Activated CD4-positive, CD25-positive, alpha-beta regulatory T cell (primary cell): ENCODE measurements around the gene THAP2.
"Not testable (repeated sequence)": the region's sequence is repeated elsewhere in the genome, so short reads cannot be mapped to it uniquely, and the experiment has no call there.

Experiments used
- DNase-seq, 4 experiments: peaks; one replicate each; lab custom pipeline; 2025; lab: John Stamatoyannopoulos, UW

THAP2 gene

DNA sequence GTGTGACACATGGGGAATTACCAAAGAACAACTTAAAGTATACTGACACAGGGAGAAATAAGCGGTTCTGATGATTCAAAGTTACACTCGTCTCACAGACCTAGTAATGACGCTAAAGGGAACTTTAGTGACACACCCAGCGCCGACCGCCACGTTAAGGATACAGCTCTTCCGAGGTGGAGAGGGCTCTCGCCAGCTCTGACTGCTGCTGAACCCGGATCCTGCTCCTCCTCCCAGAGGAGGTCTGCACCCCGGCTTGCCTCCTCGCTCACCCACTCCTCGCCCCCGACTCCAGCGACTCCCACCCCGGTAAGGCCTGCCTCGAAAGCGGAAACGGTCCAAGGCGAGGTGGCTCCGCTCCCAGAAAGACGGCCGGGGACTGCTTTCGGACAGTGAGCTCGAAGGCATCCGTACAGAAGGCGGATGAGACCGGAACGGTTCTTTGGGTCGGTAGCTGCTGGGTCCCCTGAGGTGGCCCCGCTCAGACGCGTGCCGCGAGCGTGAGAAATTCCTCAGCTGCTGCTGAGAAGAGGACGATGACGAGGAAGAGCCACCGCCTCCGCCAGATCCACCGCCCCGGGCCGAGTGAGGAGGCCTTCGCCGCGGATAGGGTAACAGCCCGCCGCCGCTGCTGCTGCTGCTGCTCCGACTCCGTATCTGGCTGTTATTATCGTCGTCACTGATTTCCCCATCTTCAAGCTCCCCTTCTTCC, 1.1 kb upstream of the THAP2 start:
- peak; percentile 50 to 61 (median 54) for DNase-seq

DNA sequence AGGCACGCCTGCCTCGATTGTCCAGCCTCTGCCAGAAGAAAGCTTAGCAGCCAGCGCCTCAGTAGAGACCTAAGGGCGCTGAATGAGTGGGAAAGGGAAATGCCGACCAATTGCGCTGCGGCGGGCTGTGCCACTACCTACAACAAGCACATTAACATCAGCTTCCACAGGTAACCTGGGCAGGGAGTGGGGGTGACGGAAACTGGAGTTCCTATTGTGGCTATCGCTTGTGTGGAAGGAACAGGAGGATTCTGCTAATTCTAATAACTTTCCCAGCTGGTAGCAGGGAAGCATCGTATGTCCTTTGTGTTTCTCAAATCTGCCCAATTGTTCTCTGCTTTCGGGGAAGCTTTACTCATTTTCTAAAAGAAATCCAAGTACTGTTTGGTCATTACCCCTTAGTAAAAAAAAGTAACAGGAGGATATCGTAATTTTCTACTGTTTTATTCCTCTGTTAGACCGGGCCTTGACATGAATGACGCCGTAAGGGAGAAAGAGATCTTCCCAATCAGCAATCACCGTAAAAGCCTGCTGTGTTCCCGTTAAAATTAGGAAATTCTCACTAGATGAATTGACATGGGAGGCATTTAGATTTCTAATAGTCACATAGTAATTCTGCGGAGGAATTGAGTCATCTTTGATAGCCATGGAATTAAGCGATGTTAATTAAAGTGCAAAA, 449 bp downstream of the THAP2 start:
- DNase-seq = peak in 1 of 4 experiments; percentile 51

DNA sequence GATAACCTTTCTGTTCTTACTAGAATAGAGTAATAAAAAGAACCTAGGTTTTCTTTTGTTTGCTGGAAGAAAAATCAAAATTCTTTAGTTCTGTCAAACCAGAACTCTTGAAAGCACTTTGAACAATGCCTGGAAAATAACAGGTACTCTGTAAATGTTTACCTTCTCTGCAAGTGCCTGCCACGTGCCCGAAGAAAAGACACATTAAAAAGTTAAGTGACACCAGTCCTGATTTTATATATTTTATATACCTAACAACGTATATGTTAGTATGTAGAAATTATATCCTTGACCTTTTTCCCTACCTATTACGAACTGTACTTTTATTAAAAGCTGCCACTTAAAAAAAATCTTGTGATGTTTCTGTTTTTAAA, 976 bp downstream of the THAP2 start:
- DNase-seq = no peak

DNA sequence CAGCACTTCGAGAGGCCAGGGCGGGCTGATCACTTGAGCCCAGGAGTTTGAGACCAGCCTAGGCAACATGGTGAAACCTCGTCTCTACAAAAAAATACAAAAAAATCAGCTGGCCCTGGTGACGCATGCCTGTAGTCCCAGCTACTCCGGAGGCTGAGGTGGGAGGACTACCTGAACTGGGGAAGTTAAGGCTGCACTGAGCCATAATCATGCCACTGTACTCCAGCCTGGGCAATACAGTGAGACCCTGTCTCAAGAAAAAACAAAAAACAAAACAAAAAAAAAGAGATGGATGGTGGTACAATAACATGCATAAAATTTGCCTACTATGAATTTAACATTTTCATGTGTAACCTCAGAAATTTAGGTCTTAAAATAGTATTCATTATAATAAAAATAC, 2.2 kb downstream of the THAP2 start:
- DNase-seq = no peak

DNA sequence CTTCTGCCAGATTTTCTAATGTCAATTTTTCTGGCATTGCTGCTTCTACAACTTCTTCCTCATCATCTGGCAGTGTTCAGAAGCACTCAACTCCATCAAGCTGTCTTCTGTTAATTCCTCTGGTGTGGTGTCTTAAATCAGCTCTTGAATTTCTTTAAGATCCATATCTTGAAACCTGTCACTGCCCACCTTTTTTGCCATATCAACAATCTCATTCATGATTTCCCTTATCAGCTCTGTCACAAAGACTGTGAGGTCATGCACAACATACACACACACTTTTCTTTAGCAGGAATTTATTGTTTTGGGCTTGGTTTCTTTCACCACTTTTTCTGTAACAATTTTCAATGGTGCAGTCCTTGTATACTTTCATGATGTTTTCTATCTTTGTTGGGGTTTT, 7.2 kb downstream of the THAP2 start:
- no peak for DNase-seq

DNA sequence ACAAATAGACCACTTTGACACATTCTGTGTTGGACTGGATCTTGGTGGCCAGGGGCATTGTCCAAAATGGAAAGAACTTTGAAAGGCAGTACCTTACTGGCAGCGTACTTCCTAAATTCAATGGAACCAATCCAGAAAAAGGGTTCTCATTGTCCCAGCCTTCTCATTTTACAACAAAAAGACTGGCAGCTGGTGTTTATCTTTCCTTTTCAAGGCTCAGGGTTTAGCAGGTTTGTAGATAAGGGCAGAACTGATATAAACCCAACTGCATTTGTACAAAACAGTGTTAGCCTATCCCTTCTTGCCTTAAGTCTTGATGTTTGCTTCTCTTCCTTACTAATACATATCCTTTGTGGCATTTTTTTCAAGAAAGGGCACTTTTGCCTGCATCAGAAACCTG, 7.7 kb downstream of the THAP2 start:
- DNase-seq = no peak

DNA sequence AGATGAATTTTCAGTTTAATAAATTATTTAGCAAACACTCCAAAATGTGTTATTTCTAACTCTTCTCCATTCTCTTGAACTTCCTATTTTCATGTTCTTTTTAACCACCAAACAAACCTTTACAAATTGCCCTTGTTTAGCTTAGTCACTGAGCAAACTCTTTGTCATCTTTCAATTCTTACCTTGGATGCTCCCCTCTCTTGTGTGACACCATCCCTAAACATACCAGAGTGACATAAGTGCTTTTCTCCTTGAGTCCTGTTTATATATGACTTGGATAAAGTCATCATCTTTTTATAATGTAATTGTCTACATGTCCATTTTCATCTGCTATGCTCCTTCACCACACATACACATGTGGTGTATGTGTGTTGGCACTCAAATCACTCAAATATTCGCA, 18.4 kb downstream of the THAP2 start:
- DNase-seq = no peak

DNA sequence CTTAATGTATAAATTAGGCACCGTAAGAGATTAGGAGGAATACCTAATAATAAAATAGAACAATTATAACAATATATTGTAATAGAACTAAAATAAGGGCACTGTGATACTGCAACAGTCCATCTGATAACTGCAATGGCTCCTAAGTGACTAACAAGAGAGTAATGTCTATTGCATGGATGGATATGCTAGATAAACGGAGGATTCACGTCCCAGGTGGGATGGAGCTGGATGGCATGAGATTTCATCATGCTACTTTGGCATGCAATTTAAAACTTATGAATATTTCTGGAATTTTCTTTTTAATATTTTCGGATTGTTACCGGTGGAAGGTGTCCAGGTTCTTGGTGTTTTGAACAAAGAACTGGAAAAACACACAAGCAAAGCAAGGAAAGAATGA, 19.5 kb downstream of the THAP2 start:
- DNase-seq = no peak

DNA sequence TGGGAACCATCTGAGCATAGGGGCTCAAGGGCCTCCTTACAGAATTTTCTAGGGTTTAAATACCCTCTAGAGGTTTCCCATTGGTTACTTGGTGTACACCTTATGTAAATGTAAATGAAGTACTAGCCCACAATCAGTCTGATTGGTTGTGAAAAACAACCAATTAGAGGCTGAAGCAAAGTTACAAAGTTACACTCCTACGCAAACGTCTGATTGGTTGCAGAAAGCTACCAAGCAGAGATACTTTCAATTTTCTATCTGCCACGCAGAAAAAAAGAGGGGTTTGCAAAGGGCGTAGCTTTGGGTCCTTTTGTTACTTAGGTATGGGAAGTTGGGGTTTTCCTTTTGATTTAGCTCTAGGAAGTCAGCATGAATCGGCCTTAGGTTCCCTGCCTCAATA, 20.0 kb downstream of the THAP2 start:
- no peak for DNase-seq

DNA sequence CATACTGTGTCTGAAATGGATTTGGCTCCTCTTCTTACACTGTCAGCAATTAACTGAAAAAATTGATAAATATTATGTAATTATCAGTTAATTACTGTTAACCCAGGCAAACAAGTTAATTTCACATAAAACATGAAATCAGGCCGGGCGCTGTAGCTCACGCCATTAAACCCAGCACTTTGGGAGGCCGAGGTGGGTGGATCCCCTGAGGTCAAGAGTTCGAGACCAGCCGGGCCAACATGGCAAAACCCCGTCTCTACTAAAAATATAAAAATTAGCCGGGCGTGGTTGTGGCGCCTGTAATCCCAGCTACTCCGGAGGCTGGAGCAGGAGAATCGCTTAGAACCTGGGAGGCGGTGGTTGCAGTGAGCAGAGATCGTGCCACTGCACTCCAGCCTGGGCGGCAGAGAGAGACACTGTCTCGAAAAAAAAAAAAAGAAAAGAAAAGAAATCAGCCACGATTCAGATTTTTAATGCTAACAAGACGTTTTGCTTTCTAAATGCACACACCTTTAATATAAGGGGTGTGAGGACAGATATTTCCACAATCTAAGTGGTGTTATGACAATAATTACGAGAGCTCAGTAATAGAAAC, 21.3 kb downstream of the THAP2 start:
- DNase-seq = no peak

DNA sequence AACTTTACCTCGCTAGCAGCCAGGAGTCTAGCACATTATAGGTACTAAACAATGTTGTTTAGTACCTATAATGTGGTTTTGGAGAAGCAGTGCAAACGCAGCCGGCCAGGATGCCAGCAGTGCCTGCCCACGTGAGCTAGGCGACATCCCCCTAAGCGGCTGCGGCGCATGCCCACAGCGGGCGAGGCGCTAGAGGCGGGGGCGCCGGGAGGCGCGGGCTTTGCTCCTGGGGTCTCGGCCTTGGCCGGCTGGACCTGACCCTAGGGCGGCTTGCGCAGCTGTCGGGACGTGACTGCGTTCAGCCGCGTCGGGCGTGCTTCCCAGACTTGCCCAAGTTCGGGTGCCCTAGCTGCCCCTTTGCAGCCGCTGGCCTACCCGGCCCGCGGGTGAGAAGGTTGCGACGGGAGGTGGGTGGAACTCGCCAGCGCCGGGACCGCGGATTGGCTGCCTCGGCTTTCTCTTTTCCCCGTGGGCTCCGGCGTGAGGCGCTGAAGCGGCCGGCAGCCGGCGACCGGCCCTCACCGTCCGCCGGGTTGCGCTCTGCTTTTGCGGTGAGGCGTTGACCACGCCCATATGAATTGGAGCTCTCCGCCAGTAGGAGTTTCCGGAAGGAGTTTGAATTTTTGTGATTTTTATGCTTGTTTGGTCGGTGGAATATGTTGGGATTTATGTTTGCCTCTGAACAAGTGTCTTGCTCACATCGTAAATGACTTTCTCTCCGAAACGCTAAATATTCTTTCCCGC, 22.0 kb downstream of the THAP2 start, which contains the start of gene TMEM19:
Gene TMEM19, plus strand, starts transcription at position 169 of the 744 bp plus-strand sequence. CDS start 599 bp downstream, outside the sequence.
- peak; percentile 58 to 70 (median 63) for DNase-seq

DNA sequence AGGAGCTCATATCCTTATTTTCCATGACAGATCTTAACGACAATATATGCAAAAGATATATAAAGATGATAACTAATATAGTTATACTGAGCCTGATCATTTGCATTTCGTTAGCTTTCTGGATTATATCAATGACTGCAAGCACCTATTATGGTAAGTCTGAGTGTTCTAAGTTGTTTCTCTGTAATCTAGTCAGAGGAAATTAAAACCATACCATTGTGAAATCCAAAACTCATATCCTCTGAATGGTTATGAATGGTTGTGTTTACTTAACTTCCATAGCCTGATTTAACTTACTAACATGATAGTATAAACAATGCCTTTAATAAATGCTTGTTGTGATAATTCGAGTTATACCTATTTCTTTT, 22.5 kb downstream of the THAP2 start:
- no peak for DNase-seq

DNA sequence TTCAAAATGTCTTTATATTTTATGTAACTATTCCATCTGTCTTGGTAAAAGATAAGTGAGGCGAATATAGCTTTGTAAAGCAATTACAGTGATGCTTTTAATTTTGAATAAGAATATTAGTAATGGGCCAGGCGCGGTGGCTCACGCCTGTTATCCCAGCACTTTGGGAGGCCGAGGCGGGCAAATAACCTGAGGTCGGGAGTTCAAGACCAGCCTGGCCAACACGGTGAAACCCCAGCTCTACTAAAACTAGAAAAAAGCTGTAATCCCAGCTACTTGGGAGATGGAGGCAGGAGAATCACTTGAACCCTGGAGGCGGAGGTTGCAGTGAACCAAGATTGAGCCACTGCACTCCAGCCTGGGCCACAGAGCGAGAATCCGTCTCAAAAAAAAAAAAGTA, 23.1 kb downstream of the THAP2 start:
- not testable (repeated sequence) for DNase-seq

DNA sequence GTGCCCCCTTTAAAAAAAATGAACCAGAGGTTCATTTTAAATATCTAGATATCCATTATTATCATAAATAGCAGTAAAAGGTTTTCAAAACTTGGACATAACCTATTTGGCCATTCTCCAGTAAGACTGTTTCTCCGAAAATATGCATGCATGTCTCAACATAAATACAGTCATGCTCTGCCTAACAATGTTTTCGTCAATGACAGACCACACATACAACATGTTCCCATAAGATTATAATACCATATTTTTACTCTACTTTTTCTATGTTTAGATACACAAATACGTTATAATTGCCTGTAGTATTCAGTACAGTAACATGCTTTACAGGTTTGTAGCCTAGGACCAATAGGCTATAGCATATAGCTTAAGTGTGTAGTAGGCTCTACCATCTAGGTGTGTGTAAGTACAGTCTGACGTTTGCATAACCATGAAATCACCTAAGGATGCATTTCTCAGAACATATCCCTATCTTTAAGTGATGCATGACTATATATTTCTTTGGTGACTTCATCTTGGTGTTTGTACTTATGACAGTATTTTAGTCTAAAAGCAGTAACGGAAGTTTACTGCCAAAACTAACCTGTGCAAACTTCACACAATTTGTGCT, 25.0 kb downstream of the THAP2 start:
- DNase-seq = no peak

DNA sequence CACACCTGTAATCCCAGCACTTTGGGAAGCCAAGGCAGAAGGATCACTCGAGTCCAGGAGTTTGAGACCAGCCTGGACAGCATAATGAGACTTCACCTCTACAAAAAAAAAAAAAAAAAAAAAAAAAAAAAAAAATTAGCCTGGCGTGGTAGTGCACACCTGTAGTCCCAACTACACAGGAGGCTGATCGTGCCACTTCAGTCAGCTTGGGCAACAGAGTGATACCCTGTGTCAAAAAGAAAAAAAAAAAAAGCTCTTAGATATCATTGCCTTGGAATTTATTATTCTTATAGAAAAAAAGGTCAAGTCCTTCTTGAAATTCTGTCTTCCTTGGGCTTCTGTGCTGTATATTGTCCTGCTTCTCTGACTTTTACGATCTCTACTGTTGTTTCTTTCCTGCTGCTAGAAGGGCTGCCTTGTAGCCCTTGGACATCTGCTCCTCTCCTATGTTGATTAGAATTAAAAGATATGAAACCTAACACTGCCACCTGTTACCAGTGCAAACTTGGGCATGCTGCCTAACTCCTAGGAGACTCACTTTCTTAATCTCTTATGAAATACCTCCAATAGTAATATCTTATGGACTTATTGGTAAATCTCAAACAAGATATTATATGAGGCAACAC, 27.5 kb downstream of the THAP2 start:
- DNase-seq = no peak

DNA sequence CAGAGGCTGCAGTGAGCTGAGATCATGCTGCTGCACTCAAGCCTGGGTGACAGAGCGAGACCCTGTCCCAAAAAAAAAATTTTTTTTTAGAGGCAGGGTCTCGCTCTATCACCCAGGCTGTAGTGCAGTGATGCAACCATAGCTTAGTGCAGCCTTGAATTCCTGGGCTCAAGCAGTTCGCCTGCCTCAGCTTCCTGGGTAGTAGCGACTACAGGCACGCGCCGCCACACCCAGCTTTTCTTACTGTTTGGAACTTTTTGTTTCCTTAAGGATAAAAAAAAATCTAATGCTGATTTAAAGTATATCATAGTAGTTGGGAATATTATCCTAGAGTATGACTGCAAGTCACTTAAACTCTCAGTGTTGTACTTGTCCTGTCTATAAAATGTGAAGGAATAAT, 29.0 kb downstream of the THAP2 start:
- DNase-seq = no peak

DNA sequence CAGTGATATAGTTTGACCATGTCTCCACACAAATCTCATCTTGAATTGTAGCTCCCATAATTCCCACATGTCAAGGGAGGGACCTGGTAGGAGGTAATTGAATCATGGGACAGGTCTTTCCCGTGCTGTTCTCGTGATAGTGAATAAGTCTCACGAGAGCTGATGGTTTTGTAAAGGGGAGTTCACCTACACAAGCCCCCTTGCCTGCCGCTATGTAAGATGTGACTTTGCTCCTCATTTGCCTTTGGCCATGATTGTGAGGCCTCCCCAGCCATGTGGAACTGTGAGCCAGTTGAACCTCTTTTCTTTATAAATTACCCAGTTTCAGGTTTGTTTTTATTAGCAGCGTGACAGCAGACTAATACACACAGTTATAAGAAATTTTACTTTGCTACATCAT, 29.6 kb downstream of the THAP2 start:
- DNase-seq = not testable (repeated sequence)

DNA sequence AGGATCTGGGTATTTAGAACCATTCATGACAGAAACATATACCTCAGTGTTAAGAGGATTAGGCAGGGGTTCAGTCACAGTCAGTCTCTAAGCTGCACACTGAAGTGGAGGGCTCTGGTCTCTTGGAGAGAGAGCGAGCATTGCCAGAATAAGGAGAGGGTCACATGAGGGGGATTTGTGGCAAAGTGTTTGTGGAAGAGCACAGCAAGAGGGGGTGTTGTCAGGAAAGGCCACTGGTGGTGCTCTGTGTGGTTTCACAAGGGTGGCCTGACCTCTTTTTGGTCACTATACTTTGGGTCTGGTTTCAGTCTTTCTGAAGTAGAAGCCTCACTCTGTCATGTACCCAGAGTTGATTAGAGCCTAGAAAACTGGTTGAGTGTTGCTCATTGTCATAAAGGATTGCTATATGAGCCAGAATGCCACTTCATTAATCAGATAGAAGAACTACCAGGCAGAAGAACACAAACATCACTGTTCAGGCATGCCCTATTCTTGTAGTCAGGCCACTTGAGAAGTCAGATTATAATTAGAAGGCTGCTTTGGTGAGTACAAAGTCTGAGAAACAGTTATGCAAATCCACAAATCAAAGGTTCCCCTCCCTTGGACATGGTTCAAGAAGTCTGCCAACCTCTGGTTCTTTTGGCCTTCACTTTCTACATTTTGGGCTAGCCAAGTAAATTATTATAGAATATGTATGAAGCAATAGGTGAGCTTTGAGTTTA, 30.2 kb downstream of the THAP2 start:
- DNase-seq = no peak

DNA sequence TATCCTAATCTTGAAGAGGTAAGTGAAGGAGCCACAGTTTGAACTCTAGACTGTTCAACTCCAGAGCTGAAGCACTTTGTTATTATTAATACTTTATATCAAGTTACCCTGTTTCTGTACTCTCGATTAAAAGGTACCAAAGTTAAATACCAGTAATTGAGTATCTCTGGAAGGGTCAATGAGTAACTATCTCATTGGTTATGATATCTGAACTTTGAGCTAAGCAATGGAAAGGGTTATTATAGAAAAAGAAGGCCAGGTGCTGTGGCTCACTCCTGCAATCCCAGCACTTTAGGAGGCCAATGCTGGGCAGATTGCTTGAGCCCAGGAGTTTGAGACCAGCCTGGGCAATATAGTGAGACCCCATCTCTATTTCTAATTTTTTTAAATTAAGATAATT, 31.7 kb downstream of the THAP2 start:
- DNase-seq = no peak

DNA sequence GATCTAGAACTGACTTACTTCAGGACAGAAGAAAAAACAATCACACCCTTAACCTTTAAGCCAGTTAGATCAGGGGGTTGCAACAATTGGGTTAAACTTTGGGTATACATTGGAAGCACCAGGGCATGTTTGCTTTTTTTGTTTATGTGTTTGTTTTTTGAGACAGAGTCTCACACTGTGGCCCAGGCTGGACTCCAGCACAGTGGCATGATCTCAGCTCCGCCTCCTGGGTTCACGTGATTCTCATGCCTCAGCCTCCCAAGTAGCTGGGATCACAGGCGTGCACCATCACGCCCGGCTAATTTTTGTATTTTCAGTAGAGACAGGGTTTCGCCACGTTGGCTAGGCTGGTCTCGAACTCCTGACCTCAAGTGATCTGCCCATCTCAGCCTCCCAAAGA, 38.1 kb downstream of the THAP2 start:
- not testable (repeated sequence) for DNase-seq

DNA sequence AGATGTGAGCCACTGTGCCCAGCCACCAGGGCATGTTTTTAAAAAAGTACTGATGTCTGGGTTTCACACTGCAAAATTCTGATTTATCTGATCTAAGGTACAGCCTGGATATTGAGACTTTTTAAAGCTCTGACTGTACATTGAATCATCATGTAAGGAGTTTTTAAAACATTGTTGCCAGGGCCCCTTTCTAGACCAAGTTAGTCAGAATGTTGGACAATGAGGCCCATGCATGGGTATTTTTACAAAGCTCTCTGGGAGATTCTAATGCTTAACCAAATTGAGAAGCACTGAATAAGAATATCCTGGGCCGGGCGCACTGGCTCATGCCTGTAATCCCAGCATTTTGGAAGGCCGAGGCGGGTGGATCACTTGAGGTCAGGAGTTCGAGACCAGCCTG, 38.5 kb downstream of the THAP2 start:
- no peak for DNase-seq
